Neuronal stem cell (in vitro differentiated cells): ENCODE data around the gene ARHGAP26.

Source experiments
- DNase-seq: peaks from one replicate; pipeline ENCODE4 v3.0.0-alpha.2; 2013; ENCODE audit warnings: low spot score
- H2AFZ ChIP-seq: one replicate; pipeline ENCODE4 v1.6.1; 2013; ENCODE audit warnings: mild to moderate bottlenecking, low read length, inconsistent platforms
- H2AK5ac ChIP-seq: 2 replicates; pipeline ENCODE4 v1.6.1; 2013; ENCODE audit warnings: low read depth, mild to moderate bottlenecking, inconsistent platforms, low read length, moderate library complexity, mixed read lengths
- H2BK120ac ChIP-seq: 2 replicates; pipeline ENCODE4 v1.6.1; 2013; ENCODE audit warnings: low read depth, mild to moderate bottlenecking, inconsistent platforms, low read length, moderate library complexity, mixed read lengths
- H2BK12ac ChIP-seq: one replicate; pipeline ENCODE4 v1.6.1; 2013; ENCODE audit warnings: low read length, inconsistent platforms
- H2BK15ac ChIP-seq: 2 replicates; pipeline ENCODE4 v1.6.1; 2013; ENCODE audit warnings: mild to moderate bottlenecking, low read length, inconsistent platforms, mixed read lengths
- H2BK5ac ChIP-seq: one replicate; pipeline ENCODE4 v1.6.1; 2013; ENCODE audit warnings: inconsistent platforms, mild to moderate bottlenecking, low read length, moderate library complexity
- H3K14ac ChIP-seq: one replicate; pipeline ENCODE4 v1.6.1; 2013; ENCODE audit warnings: low read length, inconsistent platforms
- H3K18ac ChIP-seq: 2 replicates; pipeline ENCODE4 v1.6.1; 2013; ENCODE audit warnings: low read length, inconsistent platforms
- H3K23ac ChIP-seq: 2 replicates; pipeline ENCODE4 v1.6.1; 2013; ENCODE audit warnings: low read depth, mild to moderate bottlenecking, mixed read lengths, low read length, inconsistent platforms; ENCODE audit not compliant: poor library complexity
- H3K27ac ChIP-seq: replicated peaks from 3 replicates; pipeline ENCODE4 v1.5.1; 2013; ENCODE audit warnings: low read length, inconsistent platforms
- H3K27me3 ChIP-seq, 3 experiments: 2 replicates each; pipeline ENCODE4 v1.6.1; 2013; ENCODE audit warnings: low read length in 3 of 3, mild to moderate bottlenecking in 2 of 3, inconsistent platforms in 1 of 3, low read depth in 1 of 3, mixed read lengths in 1 of 3, moderate library complexity in 1 of 3; ENCODE audit not compliant: control insufficient read depth in 3 of 3, insufficient read depth in 3 of 3
- H3K36me3 ChIP-seq, 2 donors: replicated peaks in 1 of 2; 2 replicates each; pipeline ENCODE4 v1.6.1; 2013; ENCODE audit warnings: low read length in 2 of 2; ENCODE audit not compliant: control insufficient read depth in 2 of 2, insufficient read depth in 2 of 2
- H3K4ac ChIP-seq: 2 replicates; pipeline ENCODE4 v1.6.1; 2013; ENCODE audit warnings: inconsistent platforms, mild to moderate bottlenecking, low read length, moderate library complexity
- H3K4me1 ChIP-seq, 2 donors: 1 replicate in 1 of 2; 2 replicates in 1 of 2; pipeline ENCODE4 v1.6.1; 2013; ENCODE audit warnings: low read length in 2 of 2, low read depth in 1 of 2; ENCODE audit not compliant: control insufficient read depth in 2 of 2, insufficient read depth in 1 of 2
- H3K4me2 ChIP-seq: one replicate; pipeline ENCODE4 v1.6.1; 2013; ENCODE audit warnings: mild to moderate bottlenecking, low read length, inconsistent platforms; ENCODE audit not compliant: insufficient read depth, poor library complexity, severe bottlenecking
- H3K4me3 ChIP-seq, 2 donors: 2 replicates each; pipeline ENCODE4 v1.5.1; 2013; ENCODE audit warnings: low read length in 2 of 2, mild to moderate bottlenecking in 2 of 2, inconsistent platforms in 1 of 2, moderate library complexity in 1 of 2
- H3K79me1 ChIP-seq: one replicate; pipeline ENCODE4 v1.6.1; 2013; ENCODE audit warnings: low read depth, mild to moderate bottlenecking, inconsistent platforms, low read length, moderate library complexity
- H3K9ac ChIP-seq: one replicate; pipeline ENCODE4 v1.6.1; 2013; ENCODE audit warnings: mild to moderate bottlenecking, low read depth, low read length, inconsistent platforms; ENCODE audit not compliant: poor library complexity
- H3K9me3 ChIP-seq, 2 donors: replicated peaks in 1 of 2; 2 replicates each; pipeline versions ENCODE3 to v1.6.1; 2013; ENCODE audit warnings: low read length in 2 of 2, mild to moderate bottlenecking in 2 of 2, inconsistent platforms in 1 of 2, low read depth in 1 of 2, mixed read lengths in 1 of 2, moderate library complexity in 1 of 2; ENCODE audit not compliant: control insufficient read depth in 2 of 2, insufficient read depth in 1 of 2
- H4K8ac ChIP-seq: one replicate; pipeline ENCODE4 v1.6.1; 2013; ENCODE audit warnings: low read depth, mild to moderate bottlenecking, inconsistent platforms, low read length, moderate library complexity
- H4K91ac ChIP-seq: one replicate; pipeline ENCODE4 v1.6.1; 2013; ENCODE audit warnings: low read length, low read depth, mild to moderate bottlenecking, inconsistent platforms; ENCODE audit not compliant: poor library complexity
- WGBS, 2 donors: extraction: QIAGEN DNeasy Blood & Tissue Kit; methylation state at CpG; one replicate each; pipeline ENCODE4 v1.1.7; 2013; ENCODE audit warnings: missing lambda C conversion rate in 2 of 2, mixed read lengths in 1 of 2; ENCODE audit not compliant: insufficient read length in 2 of 2, insufficient replicate concordance in 1 of 2; ENCODE audit errors: extremely low coverage in 2 of 2; 5-methylcytosine and 5-hydroxymethylcytosine counted together

Gene ARHGAP26

DNA sequence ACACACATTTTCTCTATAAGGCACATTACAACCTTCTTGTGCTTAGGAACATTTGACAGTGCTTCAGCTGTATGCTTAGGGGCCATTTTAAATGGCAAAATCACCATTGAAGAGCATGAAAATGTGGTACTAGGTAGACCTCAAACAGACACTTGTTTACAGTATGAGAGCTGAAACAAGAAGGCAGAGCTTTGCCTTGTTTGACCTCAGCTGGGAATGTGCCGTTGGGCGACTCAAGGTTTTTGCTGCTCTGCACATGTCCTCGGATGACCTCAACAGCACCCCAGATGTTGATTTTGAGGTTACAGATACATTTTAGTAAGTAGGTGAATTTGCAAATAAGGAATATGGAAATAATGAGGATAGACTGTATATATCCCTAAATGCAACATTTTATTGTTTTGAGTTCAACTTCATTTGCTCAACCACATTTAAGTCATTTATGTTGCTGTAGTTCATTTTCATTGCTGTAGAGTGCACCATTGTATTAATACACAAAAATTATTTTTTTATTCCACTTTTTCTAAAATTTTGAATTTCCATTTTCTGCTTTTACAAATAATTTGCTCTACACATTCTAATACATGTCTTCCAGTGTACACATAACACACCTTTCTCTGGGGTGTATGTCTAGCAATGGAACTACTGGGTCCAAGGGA lies 426.6 kb downstream of the ARHGAP26 start:
- H2AFZ ChIP-seq, result no peak overlapping the region
- H3K4me3 ChIP-seq, result no peak overlapping the region
- no peak overlapping the region for H4K8ac ChIP-seq
- WGBS, 2 donors, result no CpG with 5 or more reads among the region's 3 CpGs
- H2AK5ac ChIP-seq, result no peak overlapping the region
- H3K4me2 ChIP-seq, result no peak overlapping the region
- H3K9me3 ChIP-seq, result peaks cover 0 to 17% of the 10 kb centered on the region in 2 donors
- no peaks in the 10 kb centered on the region for H3K79me1 ChIP-seq
- no peak overlapping the region for H3K18ac ChIP-seq
- peaks cover 4 to 14% of the 10 kb centered on the region in 2 donors for H3K4me1 ChIP-seq
- no peak overlapping the region for H3K9ac ChIP-seq
- H3K27ac ChIP-seq, result no peak overlapping the region
- no peak overlapping the region for H2BK5ac ChIP-seq
- no peak overlapping the region for H2BK15ac ChIP-seq
- no peaks in the 10 kb centered on the region for H3K27me3 ChIP-seq
- no peaks in the 10 kb centered on the region for H3K36me3 ChIP-seq
- no peak overlapping the region for H3K14ac ChIP-seq
- no peak overlapping the region for H2BK120ac ChIP-seq
- no peak for DNase-seq
- no peak overlapping the region for H4K91ac ChIP-seq
- H3K4ac ChIP-seq, result no peak overlapping the region
- no peak overlapping the region for H3K23ac ChIP-seq
- H2BK12ac ChIP-seq, result no peak overlapping the region

GRCh38 chr5:143197260-143197656 lies 427.1 kb downstream of the ARHGAP26 start:
- no peak overlapping the region for H3K27ac ChIP-seq
- no peak overlapping the region for H3K4me2 ChIP-seq
- H3K9ac ChIP-seq, result no peak overlapping the region
- no peak overlapping the region for H2BK120ac ChIP-seq
- no peak overlapping the region for H2AK5ac ChIP-seq
- H4K91ac ChIP-seq, result no peak overlapping the region
- H3K79me1 ChIP-seq, result no peaks in the 10 kb centered on the region
- no peaks in the 10 kb centered on the region for H3K27me3 ChIP-seq
- peaks cover 0 to 17% of the 10 kb centered on the region in 2 donors for H3K9me3 ChIP-seq
- peaks cover 4 to 14% of the 10 kb centered on the region in 2 donors for H3K4me1 ChIP-seq
- no peak overlapping the region for H2BK15ac ChIP-seq
- H3K14ac ChIP-seq, result no peak overlapping the region
- no peak overlapping the region for H2BK5ac ChIP-seq
- no peak for DNase-seq
- H2BK12ac ChIP-seq, result no peak overlapping the region
- H3K23ac ChIP-seq, result no peak overlapping the region
- H3K18ac ChIP-seq, result no peak overlapping the region
- no peak overlapping the region for H3K4ac ChIP-seq
- H3K36me3 ChIP-seq, result no peaks in the 10 kb centered on the region
- H2AFZ ChIP-seq, result no peak overlapping the region
- no peak overlapping the region for H4K8ac ChIP-seq
- no peak overlapping the region for H3K4me3 ChIP-seq

- H3K9ac ChIP-seq, result no peak overlapping the region
- no CpG with 5 or more reads among the region's 4 CpGs for WGBS, 2 donors
- H2AK5ac ChIP-seq, result no peak overlapping the region
- no peak overlapping the region for H3K27ac ChIP-seq
- H4K8ac ChIP-seq, result no peak overlapping the region
- no peak overlapping the region for H2BK15ac ChIP-seq
- H2AFZ ChIP-seq, result no peak overlapping the region
- H2BK5ac ChIP-seq, result no peak overlapping the region
- no peak overlapping the region for H3K14ac ChIP-seq
- no peak overlapping the region for H3K23ac ChIP-seq
- peaks cover 4 to 14% of the 10 kb centered on the region in 2 donors for H3K4me1 ChIP-seq
- no peak overlapping the region for H3K4me2 ChIP-seq
- no peak overlapping the region for H3K4me3 ChIP-seq
- no peaks in the 10 kb centered on the region for H3K36me3 ChIP-seq
- H3K27me3 ChIP-seq, result no peaks in the 10 kb centered on the region
- no peak overlapping the region for H2BK12ac ChIP-seq
- no peak overlapping the region for H3K4ac ChIP-seq
- H3K18ac ChIP-seq, result no peak overlapping the region
- no peaks in the 10 kb centered on the region for H3K79me1 ChIP-seq
- no peak overlapping the region for H4K91ac ChIP-seq
- H2BK120ac ChIP-seq, result no peak overlapping the region
- H3K9me3 ChIP-seq, result peaks cover 0 to 17% of the 10 kb centered on the region in 2 donors
- no peak for DNase-seq
Measured at GRCh38 chr5:143198332-143198731, 428.2 kb downstream of the ARHGAP26 start.

- Histone ChIP-seq H3K27me3 (no peaks in the 10 kb centered on the region), H2AK5ac (no peak overlapping the region), H2AFZ (no peak overlapping the region), H4K8ac (no peak overlapping the region), H2BK5ac (no peak overlapping the region), H3K36me3 (no peaks in the 10 kb centered on the region), H3K9me3 (peaks cover 0 to 17% of the 10 kb centered on the region in 2 donors), H2BK120ac (no peak overlapping the region), H4K91ac (no peak overlapping the region), H3K9ac (no peak overlapping the region), H3K23ac (no peak overlapping the region), H3K4me2 (no peak overlapping the region), H3K27ac (no peak overlapping the region), H2BK12ac (no peak overlapping the region), H3K4me3 (no peak overlapping the region), H3K18ac (no peak overlapping the region), H3K4me1 (peaks cover 4 to 14% of the 10 kb centered on the region in 2 donors), H3K4ac (no peak overlapping the region), H2BK15ac (no peak overlapping the region), H3K14ac (no peak overlapping the region), H3K79me1 (no peaks in the 10 kb centered on the region)
- no peak for DNase-seq
- no CpG with 5 or more reads among the region's 1 CpG for WGBS, 2 donors
Measured at GRCh38 chr5:143199161-143199560, 429.0 kb downstream of the ARHGAP26 start.
